DOHH2 (cell line): ENCODE results near the gene LSM3.

Source experiments
- H3F3A ChIP-seq: fragments of 200-600 bp; sonication (generic), shearing (Covaris generic); 2 replicates; pipeline ENCODE4 v1.6.0; 2016; ENCODE audit warnings: antibody characterized with exemption, mild to moderate bottlenecking; ENCODE audit not compliant: control insufficient read depth, insufficient read depth
- H3K27ac ChIP-seq: fragments of 200-600 bp; sonication (generic); 2 replicates; pipeline ENCODE4 v1.5.1; 2014; ENCODE audit warnings: low read depth, mild to moderate bottlenecking, low read length, moderate library complexity
- H3K27me3 ChIP-seq: fragments of 200-600 bp; sonication (generic); 2 replicates; pipeline ENCODE4 v1.6.1; 2014; ENCODE audit warnings: mild to moderate bottlenecking, low read length, mixed read lengths; ENCODE audit not compliant: control insufficient read depth
- H3K36me3 ChIP-seq: fragments of 200-600 bp; sonication (generic); 2 replicates; pipeline ENCODE4 v1.6.1; 2014; ENCODE audit warnings: mild to moderate bottlenecking, low read length, moderate library complexity, mixed read lengths; ENCODE audit not compliant: control insufficient read depth
- H3K4me1 ChIP-seq: fragments of 200-600 bp; sonication (generic); 2 replicates; pipeline ENCODE4 v1.6.1; 2014; ENCODE audit warnings: mild to moderate bottlenecking, low read length, mixed read lengths; ENCODE audit not compliant: control insufficient read depth
- H3K4me2 ChIP-seq: fragments of 200-600 bp; sonication (generic); 2 replicates; pipeline ENCODE4 v1.6.0; 2014; ENCODE audit warnings: mild to moderate bottlenecking, low read length, moderate library complexity
- H3K4me3 ChIP-seq: fragments of 200-600 bp; sonication (generic); 2 replicates; pipeline ENCODE4 v1.5.1; 2014; ENCODE audit warnings: mild to moderate bottlenecking, low read length, mixed read lengths
- H3K79me2 ChIP-seq: fragments of 200-600 bp; sonication (generic); 2 replicates; pipeline ENCODE4 v1.6.1; 2014; ENCODE audit warnings: mild to moderate bottlenecking, low read length, mixed read lengths; ENCODE audit not compliant: control insufficient read depth
- H3K9me2 ChIP-seq: fragments of 200-600 bp; sonication (generic); replicated peaks from 2 replicates; pipeline ENCODE4 v1.6.1; 2014; ENCODE audit warnings: mild to moderate bottlenecking, low read length, mixed read lengths; ENCODE audit not compliant: control insufficient read depth
- H3K9me3 ChIP-seq: fragments of 200-600 bp; sonication (generic); 2 replicates; pipeline ENCODE4 v1.6.1; 2014; ENCODE audit warnings: antibody characterized with exemption, low read length, mixed read lengths; ENCODE audit not compliant: control insufficient read depth, insufficient read depth
- H4K20me1 ChIP-seq: fragments of 200-600 bp; sonication (generic); 2 replicates; pipeline ENCODE4 v1.6.0; 2014; ENCODE audit warnings: low read depth, mild to moderate bottlenecking, antibody characterized with exemption, low read length, moderate library complexity; ENCODE audit not compliant: control insufficient read depth, insufficient read depth
- EZH2phosphoT487 ChIP-seq: fragments of 200-600 bp; sonication (generic); IDR thresholded peaks from 2 replicates; pipeline ENCODE4 v1.6.1; 2017; ENCODE audit warnings: borderline replicate concordance, mild to moderate bottlenecking, antibody characterized with exemption, low read length, moderate library complexity, mixed read lengths
- TF ChIP-seq, protein P1 (sequence below): fragments of 200-600 bp; sonication (generic); IDR thresholded peaks from one replicate; pipeline ENCODE4 v1.5.1; 2014; ENCODE audit warnings: antibody characterized with exemption, mild to moderate bottlenecking, low read depth, low read length; ENCODE audit not compliant: poor library complexity, severe bottlenecking

Gene LSM3

DNA sequence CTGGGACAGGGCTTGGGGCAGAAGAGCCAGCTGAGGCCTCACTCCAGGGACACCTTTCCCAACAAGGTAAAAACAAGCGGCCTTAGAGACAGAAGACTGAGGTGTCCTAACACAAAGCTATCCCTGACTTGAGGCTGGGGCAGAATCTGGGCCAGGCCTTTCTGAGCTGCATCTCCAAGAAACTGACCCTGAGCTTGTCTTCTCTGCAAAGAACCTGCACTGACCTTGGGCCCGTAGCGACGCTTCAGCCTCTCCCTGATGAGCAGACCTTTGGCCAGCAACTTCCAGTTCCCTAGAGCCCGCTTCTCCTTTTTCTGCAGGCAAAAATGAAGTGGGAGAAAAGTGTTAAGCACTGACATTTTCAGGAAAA is 31.6 kb upstream of the LSM3 start:
- Histone ChIP-seq H3K9me2 (no peaks in the 10 kb centered on the region), H3K79me2 (no peaks in the 10 kb centered on the region), H3F3A (peaks cover 13% of the 10 kb centered on the region), H3K9me3 (no peaks in the 10 kb centered on the region), H4K20me1 (no peaks in the 10 kb centered on the region), H3K4me2 (no peak overlapping the region), H3K36me3 (peaks cover 51% of the 10 kb centered on the region), H3K27me3 (no peaks in the 10 kb centered on the region), H3K27ac (no peak overlapping the region), H3K4me3 (no peak overlapping the region), H3K4me1 (no peaks in the 10 kb centered on the region)
- TF ChIP-seq EZH2phosphoT487: no peak
- TF ChIP-seq, protein P1, sequence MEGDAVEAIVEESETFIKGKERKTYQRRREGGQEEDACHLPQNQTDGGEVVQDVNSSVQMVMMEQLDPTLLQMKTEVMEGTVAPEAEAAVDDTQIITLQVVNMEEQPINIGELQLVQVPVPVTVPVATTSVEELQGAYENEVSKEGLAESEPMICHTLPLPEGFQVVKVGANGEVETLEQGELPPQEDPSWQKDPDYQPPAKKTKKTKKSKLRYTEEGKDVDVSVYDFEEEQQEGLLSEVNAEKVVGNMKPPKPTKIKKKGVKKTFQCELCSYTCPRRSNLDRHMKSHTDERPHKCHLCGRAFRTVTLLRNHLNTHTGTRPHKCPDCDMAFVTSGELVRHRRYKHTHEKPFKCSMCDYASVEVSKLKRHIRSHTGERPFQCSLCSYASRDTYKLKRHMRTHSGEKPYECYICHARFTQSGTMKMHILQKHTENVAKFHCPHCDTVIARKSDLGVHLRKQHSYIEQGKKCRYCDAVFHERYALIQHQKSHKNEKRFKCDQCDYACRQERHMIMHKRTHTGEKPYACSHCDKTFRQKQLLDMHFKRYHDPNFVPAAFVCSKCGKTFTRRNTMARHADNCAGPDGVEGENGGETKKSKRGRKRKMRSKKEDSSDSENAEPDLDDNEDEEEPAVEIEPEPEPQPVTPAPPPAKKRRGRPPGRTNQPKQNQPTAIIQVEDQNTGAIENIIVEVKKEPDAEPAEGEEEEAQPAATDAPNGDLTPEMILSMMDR: no peak

DNA sequence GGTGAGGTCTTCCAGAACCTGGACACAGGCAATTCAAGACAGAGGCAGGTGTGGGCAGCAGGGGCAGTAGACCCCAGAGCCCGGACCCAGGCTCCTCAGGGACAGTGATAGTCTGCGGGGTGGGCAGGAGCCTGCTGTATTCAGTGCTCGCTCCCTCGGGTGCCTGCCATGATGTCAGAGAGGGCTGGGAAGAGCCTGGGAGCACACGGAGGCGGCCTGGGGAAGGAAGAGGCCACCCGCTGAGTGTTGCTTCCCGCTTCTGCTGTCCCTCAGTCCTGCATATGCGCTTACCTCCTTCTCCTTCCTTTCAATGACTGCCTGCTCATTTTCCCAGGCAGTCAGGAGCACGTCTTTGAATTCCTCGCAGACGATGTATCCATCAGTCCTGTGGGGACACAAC is 31.0 kb upstream of the LSM3 start:
- H3K36me3 ChIP-seq: peaks cover 54% of the 10 kb centered on the region
- no peaks in the 10 kb centered on the region for H3K9me2 ChIP-seq
- no peaks in the 10 kb centered on the region for H3K4me1 ChIP-seq
- H3K27me3 ChIP-seq: no peaks in the 10 kb centered on the region
- no peak overlapping the region for H3K4me2 ChIP-seq
- no peaks in the 10 kb centered on the region for H4K20me1 ChIP-seq
- no peak overlapping the region for H3K4me3 ChIP-seq
- H3K79me2 ChIP-seq: no peaks in the 10 kb centered on the region
- no peak overlapping the region for H3K27ac ChIP-seq
- TF ChIP-seq, protein P1: no peak
- no peak for TF ChIP-seq EZH2phosphoT487
- H3K9me3 ChIP-seq: no peaks in the 10 kb centered on the region
- peaks cover 9% of the 10 kb centered on the region for H3F3A ChIP-seq

DNA sequence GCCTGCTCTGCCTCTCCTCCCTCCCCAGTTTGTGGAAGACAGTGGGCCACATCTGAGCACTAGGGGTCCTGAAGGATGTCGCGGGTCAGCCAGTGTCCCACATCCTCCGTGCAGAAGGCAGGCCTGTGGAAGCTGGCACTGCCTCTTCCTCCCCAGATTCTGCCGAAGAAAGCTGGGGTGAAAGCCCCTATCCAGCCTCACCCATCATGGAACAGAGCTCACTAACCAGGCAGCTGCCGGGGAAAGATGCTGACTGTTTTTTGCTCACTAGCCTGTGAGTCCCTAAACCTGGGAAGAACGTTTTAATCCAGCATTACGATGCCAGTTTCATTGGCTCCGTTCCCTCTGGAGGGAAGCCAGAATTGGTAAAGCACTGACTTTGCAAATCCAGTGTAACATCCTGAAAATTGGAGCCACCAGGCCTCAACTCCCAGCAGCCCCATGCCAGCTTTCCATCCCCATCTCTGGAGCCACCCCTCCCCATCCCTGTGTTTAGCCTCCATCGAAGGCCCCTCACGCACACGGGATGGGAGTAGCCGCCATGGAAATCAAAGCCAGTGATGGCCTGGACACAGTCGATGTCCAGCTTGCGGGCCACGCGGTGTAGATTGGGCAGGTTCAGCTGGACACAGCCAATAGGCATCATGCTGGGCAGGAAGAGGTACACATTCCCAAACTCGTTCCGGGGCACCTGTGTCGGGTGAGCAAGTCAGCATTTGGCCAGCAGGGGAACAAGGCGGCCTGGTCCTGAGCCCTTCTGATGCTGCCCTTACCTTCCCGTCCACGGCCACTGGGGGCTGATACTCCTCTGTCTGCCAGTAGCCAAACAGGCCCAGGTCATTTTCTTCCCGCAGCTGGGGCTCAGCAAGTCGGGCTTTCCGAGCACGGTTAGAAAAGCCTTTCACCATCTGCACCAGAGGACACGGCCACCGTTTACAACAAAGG is 30.3 kb upstream of the LSM3 start:
- no peak for TF ChIP-seq EZH2phosphoT487
- TF ChIP-seq, protein P1: no peak
- Histone ChIP-seq H3K9me2 (no peaks in the 10 kb centered on the region), H3K9me3 (no peaks in the 10 kb centered on the region), H3K79me2 (no peaks in the 10 kb centered on the region), H3K27me3 (no peaks in the 10 kb centered on the region), H3F3A (peaks cover 2% of the 10 kb centered on the region), H4K20me1 (no peaks in the 10 kb centered on the region), H3K36me3 (peaks cover 59% of the 10 kb centered on the region), H3K27ac (no peak overlapping the region), H3K4me3 (no peak overlapping the region), H3K4me2 (no peak overlapping the region), H3K4me1 (no peaks in the 10 kb centered on the region)
